Measurements from ENCODE around the gene ZNF322.

- TF ChIP-seq CTCF (IDR thresholded peaks at IDR 0.05) (no peak), ZFX (IDR thresholded peaks at IDR 0.05; ENCODE audit: borderline replicate concordance) (no peak)
Measured at GRCh38 chr6:26660000-26660361, 435 bp upstream of the ZNF322 start.

Measured in 22Rv1 (cell line).